ENCODE data around the gene TWIST1. TPM values are rescaled to one million over a fixed set of nuclear protein-coding genes. Genes with fewer than 3 reads are reported as not detected.

TWIST1 gene
- total RNA-seq, 1 experiment from 2014 or later, result 15.7 TPM

GRCh38 chr7:19110026-19110730, 7.3 kb downstream of the TWIST1 start:
- no TSS peak for BruUV-seq (replicated peaks)
- no peaks in the 10 kb centered on the region for H3K36me3 ChIP-seq (ENCODE audit: low read depth, low read length)
- no peak overlapping the region for H3K4me3 ChIP-seq (ENCODE audit: low read length)
- H2AFZ ChIP-seq (ENCODE audit: low read length), result no peak overlapping the region
- no peak for ATAC-seq
- TF ChIP-seq, protein P1, sequence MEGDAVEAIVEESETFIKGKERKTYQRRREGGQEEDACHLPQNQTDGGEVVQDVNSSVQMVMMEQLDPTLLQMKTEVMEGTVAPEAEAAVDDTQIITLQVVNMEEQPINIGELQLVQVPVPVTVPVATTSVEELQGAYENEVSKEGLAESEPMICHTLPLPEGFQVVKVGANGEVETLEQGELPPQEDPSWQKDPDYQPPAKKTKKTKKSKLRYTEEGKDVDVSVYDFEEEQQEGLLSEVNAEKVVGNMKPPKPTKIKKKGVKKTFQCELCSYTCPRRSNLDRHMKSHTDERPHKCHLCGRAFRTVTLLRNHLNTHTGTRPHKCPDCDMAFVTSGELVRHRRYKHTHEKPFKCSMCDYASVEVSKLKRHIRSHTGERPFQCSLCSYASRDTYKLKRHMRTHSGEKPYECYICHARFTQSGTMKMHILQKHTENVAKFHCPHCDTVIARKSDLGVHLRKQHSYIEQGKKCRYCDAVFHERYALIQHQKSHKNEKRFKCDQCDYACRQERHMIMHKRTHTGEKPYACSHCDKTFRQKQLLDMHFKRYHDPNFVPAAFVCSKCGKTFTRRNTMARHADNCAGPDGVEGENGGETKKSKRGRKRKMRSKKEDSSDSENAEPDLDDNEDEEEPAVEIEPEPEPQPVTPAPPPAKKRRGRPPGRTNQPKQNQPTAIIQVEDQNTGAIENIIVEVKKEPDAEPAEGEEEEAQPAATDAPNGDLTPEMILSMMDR (conservative IDR thresholded peaks at IDR 0.05; ENCODE audit: low read depth, low read length), result no peak
- TF ChIP-seq EZH2phosphoT487 (IDR thresholded peaks at IDR 0.05; ENCODE audit: borderline replicate concordance, low read length), result no peak
- TF ChIP-seq EZH2 (IDR thresholded peaks at IDR 0.05; ENCODE audit: low read length, unreplicated experiment), result no peak
- ChIA-PET CTCF (no interaction called here), POLR2A (ENCODE audit: unreplicated experiment) (no interaction called here)
- H3F3A ChIP-seq (ENCODE audit: low read length, unreplicated experiment), result no peaks in the 10 kb centered on the region
- no peak overlapping the region for H3K9ac ChIP-seq (ENCODE audit: low read length)
- intact Hi-C loops (cut with micrococcal nuclease), result loop anchor here (5.0 to 10.0 kb wide), 2 partner anchors 48 to 85 kb away; no protein-coding TSS in a partner anchor
- no peak for DNase-seq
- peaks cover 9% of the 10 kb centered on the region; the same call in 1 of the 2 replicates for H4K20me1 ChIP-seq (ENCODE audit: low read length)
- no peak overlapping the region for H3K4me2 ChIP-seq (ENCODE audit: low read length)
- H3K27ac ChIP-seq (ENCODE audit: low read length), result no peak overlapping the region
- H3K79me2 ChIP-seq (ENCODE audit: low read length), result peaks cover 17% of the 10 kb centered on the region
- peaks cover 15% of the 10 kb centered on the region for H3K4me1 ChIP-seq (ENCODE audit: insufficient read depth, low read length)
- H3K27me3 ChIP-seq (ENCODE audit: low read length), result no peaks in the 10 kb centered on the region
- H3K9me3 ChIP-seq (ENCODE audit: low read length), result no peaks in the 10 kb centered on the region
- H3K9me2 ChIP-seq (replicated peaks; ENCODE audit: low read length), result no peaks in the 10 kb centered on the region

- Histone ChIP-seq H3K9me2 (replicated peaks; ENCODE audit: low read length) (no peaks in the 10 kb centered on the region), H2AFZ (ENCODE audit: low read length) (no peak overlapping the region), H3K4me3 (ENCODE audit: low read length) (no peak overlapping the region), H3F3A (ENCODE audit: low read length, unreplicated experiment) (no peaks in the 10 kb centered on the region), H3K27me3 (ENCODE audit: low read length) (no peaks in the 10 kb centered on the region), H3K36me3 (ENCODE audit: low read depth, low read length) (no peaks in the 10 kb centered on the region), H3K9me3 (ENCODE audit: low read length) (no peaks in the 10 kb centered on the region), H3K4me1 (ENCODE audit: insufficient read depth, low read length) (peaks cover 6% of the 10 kb centered on the region), H3K27ac (ENCODE audit: low read length) (no peak overlapping the region), H3K79me2 (ENCODE audit: low read length) (peaks cover 8% of the 10 kb centered on the region), H3K4me2 (ENCODE audit: low read length) (no peak overlapping the region), H4K20me1 (ENCODE audit: low read length) (no peaks in the 10 kb centered on the region), H3K9ac (ENCODE audit: low read length) (no peak overlapping the region)
- BruUV-seq (replicated peaks), result no TSS peak
- no peak for TF ChIP-seq EZH2phosphoT487 (IDR thresholded peaks at IDR 0.05; ENCODE audit: borderline replicate concordance, low read length)
- ChIA-PET POLR2A (ENCODE audit: unreplicated experiment) (no interaction called here), CTCF (no interaction called here)
- DNase-seq (no peak), ATAC-seq (no peak)
- intact Hi-C loops (cut with micrococcal nuclease), result no loop called here
Measured at GRCh38 chr7:19109000-19109946, 8.2 kb downstream of the TWIST1 start.

DNA sequence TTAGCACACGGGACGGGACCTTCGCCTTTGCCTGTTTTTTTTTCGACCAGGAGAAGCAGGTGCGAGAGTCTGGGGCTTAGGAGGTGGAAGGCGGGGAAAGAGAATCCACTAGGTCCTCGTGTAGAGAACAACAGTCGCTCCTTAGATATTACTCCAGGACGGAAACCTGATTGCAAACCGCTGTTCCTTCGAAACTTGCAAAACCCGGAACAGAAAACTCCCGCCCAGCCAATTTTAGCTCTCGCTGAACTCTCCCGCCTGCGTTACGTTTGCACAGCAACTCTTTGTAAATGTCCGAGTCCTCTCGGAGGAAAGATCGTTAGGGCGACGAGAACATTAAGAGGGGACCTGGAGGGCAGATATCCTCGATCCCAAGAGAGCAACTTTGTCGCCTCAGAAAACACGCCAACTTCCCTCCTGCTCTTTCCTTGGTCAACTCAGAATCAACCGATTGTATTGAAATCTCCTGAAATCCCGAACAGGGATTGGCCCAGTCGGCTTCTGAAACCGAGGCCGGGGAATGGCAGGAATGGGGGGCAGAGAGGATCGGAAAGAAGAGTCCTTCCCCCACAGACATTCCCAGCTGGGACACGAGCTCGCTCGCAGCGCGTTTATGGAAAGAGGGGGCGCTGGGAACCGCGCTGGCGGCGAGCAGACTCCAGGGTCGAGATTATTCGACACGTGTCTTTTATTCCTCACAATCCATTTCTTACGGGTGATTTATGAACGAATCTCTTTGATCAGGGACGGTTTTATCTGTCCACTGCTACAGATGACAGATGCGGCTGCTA, 9.9 kb downstream of the TWIST1 start:
- DNase-seq (peak; percentile 33), ATAC-seq (peak; percentile 58)
- POLR2A ChIA-PET (ENCODE audit: unreplicated experiment), result no interaction called here
- CTCF ChIA-PET, result no interaction called here
- Histone ChIP-seq H3K27ac (ENCODE audit: low read length) (no peak overlapping the region), H3K4me2 (ENCODE audit: low read length) (peak overlapping the region; percentile 92), H4K20me1 (ENCODE audit: low read length) (no peaks in the 10 kb centered on the region), H3K27me3 (ENCODE audit: low read length) (no peaks in the 10 kb centered on the region), H3K9ac (ENCODE audit: low read length) (peak overlapping the region; percentile 41), H3F3A (ENCODE audit: low read length, unreplicated experiment) (no peaks in the 10 kb centered on the region), H3K79me2 (ENCODE audit: low read length) (no peaks in the 10 kb centered on the region), H2AFZ (ENCODE audit: low read length) (peak overlapping the region; percentile 96), H3K9me3 (ENCODE audit: low read length) (no peaks in the 10 kb centered on the region), H3K36me3 (ENCODE audit: low read depth, low read length) (no peaks in the 10 kb centered on the region), H3K4me3 (ENCODE audit: low read length) (peak overlapping the region; percentile 74), H3K4me1 (ENCODE audit: insufficient read depth, low read length) (no peaks in the 10 kb centered on the region; the same call in 1 of the 2 replicates), H3K9me2 (replicated peaks; ENCODE audit: low read length) (no peaks in the 10 kb centered on the region)
- intact Hi-C loops (cut with micrococcal nuclease), result no loop called here
- TF ChIP-seq, protein P1 (conservative IDR thresholded peaks at IDR 0.05; ENCODE audit: low read depth, low read length), result no peak
- TF ChIP-seq EZH2phosphoT487 (IDR thresholded peaks at IDR 0.05; ENCODE audit: borderline replicate concordance, low read length), result no peak
- no peak for TF ChIP-seq EZH2 (IDR thresholded peaks at IDR 0.05; ENCODE audit: low read length, unreplicated experiment)
- BruUV-seq (replicated peaks), result no TSS peak

All from PC-3 (cell line).